Pons (tissue), 1 donor: ENCODE results near the gene CCDC85C.

Source experiments
- DNase-seq: peaks from one replicate; pipeline ENCODE4 v3.0.0-alpha.2; 2016; ENCODE audit warnings: low spot score

CCDC85C gene

GRCh38 chr14:99589651-99590530 is 14.1 kb downstream of the CCDC85C start:
- DNase-seq, result peak; percentile 60

GRCh38 chr14:99589031-99589441 is 15.0 kb downstream of the CCDC85C start:
- no peak for DNase-seq

- no peak for DNase-seq
These were observed 16.3 kb downstream of the CCDC85C start for GRCh38 chr14:99587460-99588278.

GRCh38 chr14:99586761-99587459 is 17.1 kb downstream of the CCDC85C start:
- DNase-seq, result no peak

GRCh38 chr14:99586054-99586760 is 17.8 kb downstream of the CCDC85C start:
- no peak for DNase-seq

- no peak for DNase-seq
These were observed 19.2 kb downstream of the CCDC85C start for GRCh38 chr14:99584823-99585222.

GRCh38 chr14:99581938-99582337 is 22.1 kb downstream of the CCDC85C start:
- DNase-seq, result no peak

GRCh38 chr14:99581374-99581773 is 22.6 kb downstream of the CCDC85C start:
- peak; percentile 88 for DNase-seq

- no peak for DNase-seq
These were observed 24.0 kb downstream of the CCDC85C start for GRCh38 chr14:99579903-99580571.

- no peak for DNase-seq
These were observed 24.7 kb downstream of the CCDC85C start for GRCh38 chr14:99579120-99579836.

- no peak for DNase-seq
These were observed 25.4 kb downstream of the CCDC85C start for GRCh38 chr14:99578541-99579101.

GRCh38 chr14:99576761-99577705 is 27.0 kb downstream of the CCDC85C start:
- DNase-seq, result no peak

- DNase-seq, result no peak
These were observed 27.7 kb downstream of the CCDC85C start for GRCh38 chr14:99576304-99576703.

- DNase-seq, result no peak
These were observed 28.7 kb downstream of the CCDC85C start for GRCh38 chr14:99575043-99576023.

- peak; percentile 44 for DNase-seq
These were observed 29.7 kb downstream of the CCDC85C start for GRCh38 chr14:99574099-99574880.

GRCh38 chr14:99573436-99574098 is 30.4 kb downstream of the CCDC85C start:
- DNase-seq, result no peak

GRCh38 chr14:99573000-99573330 is 31.0 kb downstream of the CCDC85C start:
- DNase-seq, result no peak
